Fibroblast of lung (primary cell): ENCODE measurements around the gene N4BP2L1. TPM values are rescaled to one million over a fixed set of nuclear protein-coding genes. Genes with fewer than 3 reads are reported as not detected.

Experiments used
- DNase-seq, 2 donors: peaks; one replicate each; pipeline versions ENCODE4 v3.0.0 to v3.0.0-alpha.2; 2010; ENCODE audit warnings: low read depth in 2 of 2
- H2AFZ ChIP-seq: 2 replicates; pipeline ENCODE4 v1.5.1; 2012; ENCODE audit warnings: low read length, control low read depth, inconsistent platforms
- H3K27ac ChIP-seq: 2 replicates; pipeline ENCODE4 v1.5.1; 2011; ENCODE audit warnings: low read length, control low read depth; ENCODE audit not compliant: insufficient read depth
- H3K27me3 ChIP-seq: 2 replicates; pipeline ENCODE4 v1.5.1; 2011; ENCODE audit warnings: mild to moderate bottlenecking, low read length; ENCODE audit not compliant: control insufficient read depth, insufficient read depth
- H3K36me3 ChIP-seq: 2 replicates; pipeline ENCODE4 v1.5.1; 2011; ENCODE audit warnings: low read length; ENCODE audit not compliant: control insufficient read depth, insufficient read depth
- H3K4me1 ChIP-seq: 2 replicates; pipeline ENCODE4 v1.5.1; 2011; ENCODE audit warnings: low read length; ENCODE audit not compliant: control insufficient read depth, insufficient read depth; ENCODE audit errors: extremely low read depth
- H3K4me2 ChIP-seq: 2 replicates; pipeline ENCODE4 v1.5.1; 2011; ENCODE audit warnings: low read length, control low read depth; ENCODE audit not compliant: insufficient read depth; ENCODE audit errors: extremely low read depth
- H3K4me3 ChIP-seq, 4 experiments: fragments of 200-600 bp in 1 of 4; sonication (generic) in 1 of 4; replicated peaks in 1 of 4; 2 replicates each; pipeline ENCODE4 v1.5.1; 2011 to 2016; ENCODE audit warnings: low read length in 4 of 4, low read depth in 3 of 4, mild to moderate bottlenecking in 3 of 4, control low read depth in 2 of 4, inconsistent platforms in 1 of 4, mixed read lengths in 1 of 4; ENCODE audit not compliant: insufficient read depth in 1 of 4; ENCODE audit errors: control extremely low read depth in 1 of 4
- H3K79me2 ChIP-seq: 2 replicates; pipeline ENCODE4 v1.5.1; 2012; ENCODE audit warnings: mild to moderate bottlenecking, low read length, inconsistent platforms; ENCODE audit not compliant: control insufficient read depth, insufficient read depth
- H3K9ac ChIP-seq: 2 replicates; pipeline ENCODE4 v1.5.1; 2011; ENCODE audit warnings: mild to moderate bottlenecking, low read length, control low read depth; ENCODE audit not compliant: insufficient read depth
- H3K9me3 ChIP-seq: 2 replicates; pipeline ENCODE4 v1.5.1; 2012; ENCODE audit warnings: low read depth, low read length; ENCODE audit not compliant: control insufficient read depth, insufficient read depth
- H4K20me1 ChIP-seq: 2 replicates; pipeline ENCODE4 v1.5.1; 2011; ENCODE audit warnings: low read length; ENCODE audit not compliant: control insufficient read depth, insufficient read depth; ENCODE audit errors: extremely low read depth
- CTCF ChIP-seq, 2 donors: IDR thresholded peaks in 1 of 2; conservative IDR thresholded peaks in 1 of 2; 1 replicate in 1 of 2; 2 replicates in 1 of 2; pipeline ENCODE4 v1.5.1; 2011 to 2012; ENCODE audit warnings: low read length in 2 of 2, control low read depth in 1 of 2, inconsistent platforms in 1 of 2, low read depth in 1 of 2, mild to moderate bottlenecking in 1 of 2
- EZH2 ChIP-seq: IDR thresholded peaks from 2 replicates; pipeline ENCODE4 v1.5.1; 2012; ENCODE audit warnings: low read length, control low read depth, mild to moderate bottlenecking; ENCODE audit errors: missing control alignments
- polyA plus RNA-seq, 2 donors: library from polyadenylated mRNA; depleted of rRNA in 1 of 2; stranded (reverse) in 1 of 2; unstranded in 1 of 2; fragments of >200 nt; gene quantifications; 2 replicates each; pipeline ENCODE4 v1.2.1, GENCODE V29; 2011 to 2012; ENCODE audit warnings: missing spikeins in 1 of 2
- total RNA-seq: library from RNA; depleted of rRNA; stranded (reverse); fragments of >200 nt; gene quantifications from 2 replicates; pipeline ENCODE4 v1.2.1, GENCODE V29; 2014

N4BP2L1 gene
- total and polyA plus RNA-seq, 2 donors (not counting 1 experiment from before 2014, with no cell fraction given), result 2.7 to 5.9 TPM

- H3K27me3 ChIP-seq, result no peaks in the 10 kb centered on the region
- no peak overlapping the region for H3K4me2 ChIP-seq
- H4K20me1 ChIP-seq, result no peaks in the 10 kb centered on the region
- no peak overlapping the region for H3K9ac ChIP-seq
- no peaks in the 10 kb centered on the region for H3K4me1 ChIP-seq
- no peak overlapping the region for H3K4me3 ChIP-seq
- no peak overlapping the region for H2AFZ ChIP-seq
- DNase-seq, result no peak
- TF ChIP-seq CTCF (conservative IDR thresholded peaks at IDR 0.05 in 1 of 2, IDR thresholded peaks at IDR 0.05 in 1 of 2; ENCODE audit: low read depth in 1 of 2, low read length in 2 of 2), result no peak
- TF ChIP-seq EZH2, result no peak
- no peaks in the 10 kb centered on the region for H3K79me2 ChIP-seq
- H3K36me3 ChIP-seq, result no peaks in the 10 kb centered on the region
- no peak overlapping the region for H3K27ac ChIP-seq
- no peaks in the 10 kb centered on the region for H3K9me3 ChIP-seq
Observed at GRCh38 chr13:32448972-32449371, 21.0 kb upstream of the N4BP2L1 start.

GRCh38 chr13:32447894-32448623 is 20.1 kb upstream of the N4BP2L1 start:
- H3K27me3 ChIP-seq, result no peaks in the 10 kb centered on the region
- TF ChIP-seq EZH2 (no peak), CTCF (conservative IDR thresholded peaks at IDR 0.05 in 1 of 2, IDR thresholded peaks at IDR 0.05 in 1 of 2; ENCODE audit: low read depth in 1 of 2, low read length in 2 of 2) (no peak)
- no peaks in the 10 kb centered on the region for H3K4me1 ChIP-seq

GRCh38 chr13:32446773-32447465 is 19.0 kb upstream of the N4BP2L1 start:
- H3K9ac ChIP-seq, result no peak overlapping the region
- H4K20me1 ChIP-seq, result no peaks in the 10 kb centered on the region
- no peak overlapping the region for H3K4me2 ChIP-seq
- no peak overlapping the region for H3K27ac ChIP-seq
- H3K9me3 ChIP-seq, result no peaks in the 10 kb centered on the region
- DNase-seq, result no peak
- no peak overlapping the region for H2AFZ ChIP-seq
- no peaks in the 10 kb centered on the region for H3K79me2 ChIP-seq
- H3K36me3 ChIP-seq, result no peaks in the 10 kb centered on the region
- no peaks in the 10 kb centered on the region for H3K27me3 ChIP-seq
- no peak overlapping the region for H3K4me3 ChIP-seq
- H3K4me1 ChIP-seq, result no peaks in the 10 kb centered on the region
- TF ChIP-seq EZH2, result no peak
- no peak for TF ChIP-seq CTCF (conservative IDR thresholded peaks at IDR 0.05 in 1 of 2, IDR thresholded peaks at IDR 0.05 in 1 of 2; ENCODE audit: low read depth in 1 of 2, low read length in 2 of 2)

More at GRCh38 chr13:32447894-32448623, 20.1 kb upstream of the N4BP2L1 start:
- Histone ChIP-seq H4K20me1 (no peaks in the 10 kb centered on the region), H3K27ac (no peak overlapping the region), H3K79me2 (no peaks in the 10 kb centered on the region), H3K9ac (no peak overlapping the region), H3K4me3 (no peak overlapping the region), H2AFZ (no peak overlapping the region), H3K4me2 (no peak overlapping the region), H3K9me3 (no peaks in the 10 kb centered on the region), H3K36me3 (no peaks in the 10 kb centered on the region)
- no peak for DNase-seq
